MM.1S (cell line): Measurements from ENCODE around the gene TMEM40.

Experiments
- EZH2 ChIP-seq: fragments of 300-600 bp; sonication (generic); optimal IDR thresholded peaks from 2 replicates; pipeline ENCODE3; 2017; ENCODE audit warnings: low read depth, mild to moderate bottlenecking, antibody characterized with exemption, low read length, mixed read lengths
- TF ChIP-seq, protein P1 (sequence below): fragments of 300-600 bp; sonication (generic); IDR thresholded peaks from 2 replicates; pipeline ENCODE4 v1.5.1; 2016; ENCODE audit warnings: antibody characterized with exemption, low read length, mixed read lengths

DNA sequence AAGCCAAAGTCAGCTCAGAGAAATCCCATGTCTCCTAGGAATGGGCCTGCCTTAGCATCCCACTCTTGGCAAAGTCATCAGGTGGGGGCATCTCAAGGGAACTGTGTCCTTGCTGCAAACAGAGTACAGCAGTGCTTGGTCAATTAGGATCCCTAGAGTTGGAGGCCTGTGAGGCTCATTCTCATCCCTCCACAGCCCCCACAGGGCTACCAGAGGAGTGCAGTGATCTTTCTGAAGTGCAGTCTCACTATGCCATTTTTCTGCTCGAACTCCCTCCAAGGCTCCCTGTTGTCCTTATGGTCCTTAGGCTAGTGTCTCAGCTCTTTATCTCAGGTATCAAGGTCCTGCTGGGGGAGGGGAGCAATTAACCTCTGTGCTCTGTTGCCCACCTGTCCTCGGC, 31.1 kb downstream of the TMEM40 start:
- TF ChIP-seq, protein P1, sequence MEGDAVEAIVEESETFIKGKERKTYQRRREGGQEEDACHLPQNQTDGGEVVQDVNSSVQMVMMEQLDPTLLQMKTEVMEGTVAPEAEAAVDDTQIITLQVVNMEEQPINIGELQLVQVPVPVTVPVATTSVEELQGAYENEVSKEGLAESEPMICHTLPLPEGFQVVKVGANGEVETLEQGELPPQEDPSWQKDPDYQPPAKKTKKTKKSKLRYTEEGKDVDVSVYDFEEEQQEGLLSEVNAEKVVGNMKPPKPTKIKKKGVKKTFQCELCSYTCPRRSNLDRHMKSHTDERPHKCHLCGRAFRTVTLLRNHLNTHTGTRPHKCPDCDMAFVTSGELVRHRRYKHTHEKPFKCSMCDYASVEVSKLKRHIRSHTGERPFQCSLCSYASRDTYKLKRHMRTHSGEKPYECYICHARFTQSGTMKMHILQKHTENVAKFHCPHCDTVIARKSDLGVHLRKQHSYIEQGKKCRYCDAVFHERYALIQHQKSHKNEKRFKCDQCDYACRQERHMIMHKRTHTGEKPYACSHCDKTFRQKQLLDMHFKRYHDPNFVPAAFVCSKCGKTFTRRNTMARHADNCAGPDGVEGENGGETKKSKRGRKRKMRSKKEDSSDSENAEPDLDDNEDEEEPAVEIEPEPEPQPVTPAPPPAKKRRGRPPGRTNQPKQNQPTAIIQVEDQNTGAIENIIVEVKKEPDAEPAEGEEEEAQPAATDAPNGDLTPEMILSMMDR = no peak
- TF ChIP-seq EZH2 = no peak
